GM18907 (cell line): ENCODE results near the gene CLVS2.

Source experiments
- ATAC-seq: cut with Tn5 transposase; IDR thresholded peaks from one replicate; pipeline ENCODE4 v1.9.1; 2021; ENCODE audit warnings: mild to moderate bottlenecking, moderate library complexity; ENCODE audit not compliant: unreplicated experiment

The CLVS2 gene

DNA sequence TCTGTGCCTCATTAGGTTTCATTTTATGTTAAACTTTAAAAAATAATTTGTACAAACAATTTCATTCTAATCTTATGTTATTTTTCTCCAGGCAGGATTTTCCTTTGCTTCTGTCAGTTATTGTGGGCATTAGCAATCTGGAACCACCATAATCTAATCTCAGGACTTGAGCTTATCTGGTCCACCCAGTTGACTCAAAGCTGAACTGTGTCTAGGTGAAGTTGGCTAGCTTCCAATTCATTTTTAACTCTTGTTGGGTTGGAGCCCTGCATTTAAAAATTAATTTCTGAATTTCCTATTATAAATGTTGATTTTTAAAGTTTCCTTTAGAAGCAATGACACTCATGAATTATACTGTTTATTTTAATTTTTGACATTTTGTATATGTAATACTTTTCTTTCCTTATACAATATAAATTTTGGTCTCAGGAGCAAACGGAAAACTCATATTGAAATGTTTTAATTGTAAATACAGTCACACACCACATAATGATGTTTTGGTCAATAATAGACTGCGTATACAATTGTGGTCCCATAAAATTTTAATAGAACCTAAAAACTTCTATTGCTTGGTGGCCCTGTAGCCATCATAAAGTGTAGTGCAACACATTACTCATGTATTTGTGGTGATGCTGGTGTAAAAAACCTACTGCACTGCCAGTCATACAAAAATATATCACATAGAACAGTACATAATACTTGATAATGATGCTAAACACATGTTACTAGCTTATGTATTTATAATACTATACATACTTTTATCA is 121.3 kb downstream of the CLVS2 start:
- no peak for ATAC-seq

- ATAC-seq, result no peak
Measured at GRCh38 chr6:123118811-123119210, 122.8 kb downstream of the CLVS2 start.
